HEK293T (cell line): ENCODE data around the gene RBMS1.

Experiments used
- ARNT ChIP-seq: fragments of 450-650 bp; IDR thresholded peaks from 2 replicates; pipeline ENCODE4 v1.6.1; 2017; ENCODE audit warnings: mild to moderate bottlenecking
- BHLHE40 ChIP-seq: fragments of 450-650 bp; IDR thresholded peaks from 2 replicates; pipeline ENCODE4 v1.6.1; 2016; ENCODE audit warnings: mild to moderate bottlenecking, moderate library complexity, borderline replicate concordance
- ELF4 ChIP-seq: fragments of 450-650 bp; IDR thresholded peaks from 2 replicates; pipeline ENCODE4 v1.6.1; 2017; ENCODE audit warnings: antibody characterized with exemption
- FOXA1 ChIP-seq: fragments of 450-650 bp; IDR thresholded peaks from 2 replicates; pipeline ENCODE4 v1.6.1; 2016; ENCODE audit warnings: mild to moderate bottlenecking
- FOXK2 ChIP-seq: fragments of 450-650 bp; IDR thresholded peaks from 2 replicates; pipeline ENCODE4 v1.6.1; 2016; ENCODE audit warnings: mild to moderate bottlenecking
- FOXM1 ChIP-seq: fragments of 450-650 bp; IDR thresholded peaks from 2 replicates; pipeline ENCODE4 v1.6.1; 2017; ENCODE audit warnings: mild to moderate bottlenecking, borderline replicate concordance
- HDGF ChIP-seq: fragments of 450-650 bp; IDR thresholded peaks from 2 replicates; pipeline ENCODE4 v1.6.1; 2017; ENCODE audit warnings: antibody characterized with exemption, borderline replicate concordance
- L3MBTL2 ChIP-seq: fragments of 450-650 bp; conservative IDR thresholded peaks from 2 replicates; pipeline ENCODE4 v1.6.1; 2016; ENCODE audit warnings: mild to moderate bottlenecking
- NFRKB ChIP-seq: fragments of 450-650 bp; IDR thresholded peaks from 2 replicates; pipeline ENCODE4 v1.6.1; 2016; ENCODE audit warnings: mild to moderate bottlenecking, moderate library complexity
- SP1 ChIP-seq: fragments of 450-650 bp; IDR thresholded peaks from 2 replicates; pipeline ENCODE4 v1.6.1; 2017
- TARDBP ChIP-seq: fragments of 450-650 bp; IDR thresholded peaks from 2 replicates; pipeline ENCODE4 v1.6.1; 2016
- ZNF384 ChIP-seq: fragments of 450-650 bp; IDR thresholded peaks from 2 replicates; pipeline ENCODE4 v1.6.1; 2016

GRCh38 chr2:160251569-160251968, 242.0 kb downstream of the RBMS1 start:
- TF ChIP-seq ARNT (no peak), SP1 (no peak), FOXK2 (no peak), ELF4 (no peak), FOXM1 (no peak), TARDBP (no peak), NFRKB (no peak), L3MBTL2 (no peak), FOXA1 (no peak), ZNF384 (no peak), BHLHE40 (no peak), HDGF (no peak)
